ENCODE results near the gene NR1D1. TPM values are rescaled to one million over a fixed set of nuclear protein-coding genes. Genes with fewer than 3 reads are reported as not detected.

Gene NR1D1
- total RNA-seq, 1 donor from 2014 or later: 5.5 TPM

DNA sequence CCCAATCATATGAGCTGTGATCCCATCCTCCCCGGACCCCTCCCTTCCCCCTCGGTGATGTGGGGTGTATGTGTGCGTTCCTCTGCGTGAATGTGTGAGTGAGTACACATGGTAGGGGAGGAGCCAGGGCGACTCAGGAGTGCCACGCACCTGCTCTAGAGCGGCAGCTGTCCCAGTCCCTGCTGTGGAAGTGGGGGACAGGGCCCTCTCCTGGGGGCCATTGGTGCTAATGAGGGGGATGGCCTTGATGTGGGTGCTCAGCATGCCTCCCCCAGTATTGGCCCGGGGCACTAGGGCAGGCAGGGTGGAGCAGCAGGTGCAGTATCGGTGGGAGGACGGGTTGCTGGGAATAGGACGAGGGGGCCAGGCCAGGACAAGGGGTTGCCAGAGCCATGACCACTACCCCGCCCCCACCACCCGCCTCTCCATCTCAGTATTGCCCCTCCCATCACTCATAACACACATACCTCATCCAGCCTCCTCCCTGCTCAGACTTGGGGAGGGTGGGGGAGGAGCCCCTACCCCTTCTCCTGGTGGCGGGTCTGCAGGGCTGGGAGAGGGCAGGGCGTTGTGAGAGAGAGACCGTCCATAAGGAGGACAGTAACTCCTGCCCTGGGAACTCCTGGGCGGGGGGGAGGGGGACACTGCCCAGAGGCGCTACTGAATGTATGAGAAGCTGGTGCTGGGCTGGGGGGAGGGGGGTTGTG is 8.5 kb downstream of the NR1D1 start:
- Mint-ChIP-seq H3K4me1 (peaks cover 28% of the 10 kb centered on the region), H3K9me3 (no peaks in the 10 kb centered on the region), H3K4me3 (no peak overlapping the region), H3K27ac (no peak overlapping the region), H3K27me3 (no peaks in the 10 kb centered on the region), H3K36me3 (ENCODE audit: low read depth) (peaks cover 55% of the 10 kb centered on the region)
- intact Hi-C loops (cut with micrococcal nuclease): no loop called here
- POLR2A ChIA-PET: interaction anchor here (0.5 to 0.7 kb wide), 4 partner anchors 9 to 442 kb away, joined by 3 to 12 read pairs (median 6); partner anchors contain the start of gene NR1D1
- ATAC-seq (ENCODE audit: low read depth) (no peak), DNase-seq (no peak)
- CTCF ChIA-PET: interaction anchor here (0.8 kb wide), 1 partner anchor 16 kb away, joined by 3 read pairs; no protein-coding TSS in a partner anchor
- TF ChIP-seq, protein P1, sequence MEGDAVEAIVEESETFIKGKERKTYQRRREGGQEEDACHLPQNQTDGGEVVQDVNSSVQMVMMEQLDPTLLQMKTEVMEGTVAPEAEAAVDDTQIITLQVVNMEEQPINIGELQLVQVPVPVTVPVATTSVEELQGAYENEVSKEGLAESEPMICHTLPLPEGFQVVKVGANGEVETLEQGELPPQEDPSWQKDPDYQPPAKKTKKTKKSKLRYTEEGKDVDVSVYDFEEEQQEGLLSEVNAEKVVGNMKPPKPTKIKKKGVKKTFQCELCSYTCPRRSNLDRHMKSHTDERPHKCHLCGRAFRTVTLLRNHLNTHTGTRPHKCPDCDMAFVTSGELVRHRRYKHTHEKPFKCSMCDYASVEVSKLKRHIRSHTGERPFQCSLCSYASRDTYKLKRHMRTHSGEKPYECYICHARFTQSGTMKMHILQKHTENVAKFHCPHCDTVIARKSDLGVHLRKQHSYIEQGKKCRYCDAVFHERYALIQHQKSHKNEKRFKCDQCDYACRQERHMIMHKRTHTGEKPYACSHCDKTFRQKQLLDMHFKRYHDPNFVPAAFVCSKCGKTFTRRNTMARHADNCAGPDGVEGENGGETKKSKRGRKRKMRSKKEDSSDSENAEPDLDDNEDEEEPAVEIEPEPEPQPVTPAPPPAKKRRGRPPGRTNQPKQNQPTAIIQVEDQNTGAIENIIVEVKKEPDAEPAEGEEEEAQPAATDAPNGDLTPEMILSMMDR (IDR thresholded peaks at IDR 0.05): no peak

DNA sequence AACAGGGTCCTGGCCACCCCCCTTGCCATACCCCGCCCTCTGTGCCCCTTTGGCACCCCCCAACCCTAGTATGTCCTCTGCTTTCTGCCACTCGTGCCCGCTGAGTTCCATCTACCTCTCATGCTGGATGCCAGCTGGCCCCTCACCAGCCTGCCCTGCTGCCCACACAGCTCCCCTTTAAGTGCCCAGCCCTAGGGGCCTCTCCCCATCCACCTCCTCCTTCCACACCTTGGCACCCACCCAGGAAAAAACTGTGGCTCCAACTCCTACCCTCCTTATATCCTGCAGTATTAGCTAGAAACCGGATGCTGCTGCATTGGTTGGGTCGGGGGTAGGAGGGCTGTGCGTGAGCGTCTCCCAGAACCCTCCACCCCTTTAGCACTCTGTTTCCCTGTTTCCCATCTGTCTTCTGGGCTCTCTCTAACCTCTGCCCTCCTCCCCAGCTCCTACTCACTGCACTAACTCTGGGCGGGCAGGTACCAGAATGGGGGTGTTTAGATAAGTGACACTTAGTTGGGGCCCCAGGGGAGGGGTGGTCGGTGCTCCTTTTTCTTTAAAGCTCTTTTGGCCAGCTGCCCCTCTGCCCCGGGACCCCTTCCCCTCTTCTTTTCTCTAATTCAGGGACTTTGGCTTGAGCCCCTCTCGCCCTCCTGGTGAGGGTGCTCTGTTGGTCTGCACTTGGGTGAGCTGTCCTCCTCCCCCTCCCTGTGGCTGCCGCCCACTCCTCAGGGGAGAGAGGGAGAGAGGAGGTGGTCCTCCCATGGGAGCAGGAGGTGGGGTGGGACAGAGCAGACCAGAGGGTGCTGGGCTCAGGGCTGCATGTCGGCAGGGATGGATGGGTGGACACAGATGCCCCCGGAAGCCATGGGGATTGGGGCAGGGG is 9.9 kb downstream of the NR1D1 start:
- intact Hi-C loops (cut with micrococcal nuclease): no loop called here
- no peak overlapping the region for H3K27ac Mint-ChIP-seq
- H3K4me1 Mint-ChIP-seq: peaks cover 17% of the 10 kb centered on the region

DNA sequence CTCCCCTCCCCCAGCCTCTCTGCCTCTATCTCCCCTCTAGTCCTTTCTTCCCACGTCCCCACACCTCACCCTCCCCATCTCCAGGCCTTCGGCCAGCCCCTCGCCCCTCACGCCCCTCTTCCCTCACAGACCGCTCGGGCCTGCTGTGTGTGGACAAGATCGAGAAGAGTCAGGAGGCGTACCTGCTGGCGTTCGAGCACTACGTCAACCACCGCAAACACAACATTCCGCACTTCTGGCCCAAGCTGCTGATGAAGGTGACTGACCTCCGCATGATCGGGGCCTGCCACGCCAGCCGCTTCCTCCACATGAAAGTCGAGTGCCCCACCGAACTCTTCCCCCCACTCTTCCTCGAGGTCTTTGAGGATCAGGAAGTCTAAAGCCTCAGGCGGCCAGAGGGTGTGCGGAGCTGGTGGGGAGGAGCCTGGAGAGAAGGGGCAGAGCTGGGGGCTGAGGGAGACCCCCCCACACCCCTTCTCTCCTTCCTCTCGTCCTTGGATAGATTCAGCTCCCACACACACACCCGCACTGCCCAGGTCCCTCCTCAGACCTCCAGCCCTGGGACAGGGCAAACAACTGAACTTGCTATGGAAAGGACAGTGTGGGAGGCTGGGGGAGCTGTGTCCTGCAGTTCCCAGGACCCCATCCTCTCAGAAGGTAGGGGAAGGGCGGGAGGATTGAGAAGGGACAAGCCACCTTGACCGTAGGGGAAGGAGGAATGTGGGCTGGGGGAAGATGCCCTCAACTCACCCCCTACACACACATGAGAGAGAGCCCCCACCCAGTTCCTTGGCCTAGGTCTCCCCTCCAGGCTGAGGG is 11.1 kb downstream of the NR1D1 start:
- TF ChIP-seq, protein P1 (IDR thresholded peaks at IDR 0.05): no peak
- POLR2A ChIA-PET: no interaction called here
- no peak overlapping the region for H3K27ac Mint-ChIP-seq

More for the DNA sequence above, 9.9 kb downstream of the NR1D1 start:
- TF ChIP-seq, protein P1 (IDR thresholded peaks at IDR 0.05): no peak
- Mint-ChIP-seq H3K9me3 (no peaks in the 10 kb centered on the region), H3K4me3 (no peak overlapping the region), H3K36me3 (ENCODE audit: low read depth) (peaks cover 45% of the 10 kb centered on the region), H3K27me3 (no peaks in the 10 kb centered on the region)
- DNase-seq: no peak
- ChIA-PET CTCF (interaction anchor here (0.5 kb wide), 1 partner anchor 347 kb away, joined by 5 read pairs; no protein-coding TSS in a partner anchor), POLR2A (interaction anchor here (1.3 kb wide), 1 partner anchor 21 kb away, joined by 3 read pairs; no protein-coding TSS in a partner anchor)
- ATAC-seq (ENCODE audit: low read depth): no peak

DNA sequence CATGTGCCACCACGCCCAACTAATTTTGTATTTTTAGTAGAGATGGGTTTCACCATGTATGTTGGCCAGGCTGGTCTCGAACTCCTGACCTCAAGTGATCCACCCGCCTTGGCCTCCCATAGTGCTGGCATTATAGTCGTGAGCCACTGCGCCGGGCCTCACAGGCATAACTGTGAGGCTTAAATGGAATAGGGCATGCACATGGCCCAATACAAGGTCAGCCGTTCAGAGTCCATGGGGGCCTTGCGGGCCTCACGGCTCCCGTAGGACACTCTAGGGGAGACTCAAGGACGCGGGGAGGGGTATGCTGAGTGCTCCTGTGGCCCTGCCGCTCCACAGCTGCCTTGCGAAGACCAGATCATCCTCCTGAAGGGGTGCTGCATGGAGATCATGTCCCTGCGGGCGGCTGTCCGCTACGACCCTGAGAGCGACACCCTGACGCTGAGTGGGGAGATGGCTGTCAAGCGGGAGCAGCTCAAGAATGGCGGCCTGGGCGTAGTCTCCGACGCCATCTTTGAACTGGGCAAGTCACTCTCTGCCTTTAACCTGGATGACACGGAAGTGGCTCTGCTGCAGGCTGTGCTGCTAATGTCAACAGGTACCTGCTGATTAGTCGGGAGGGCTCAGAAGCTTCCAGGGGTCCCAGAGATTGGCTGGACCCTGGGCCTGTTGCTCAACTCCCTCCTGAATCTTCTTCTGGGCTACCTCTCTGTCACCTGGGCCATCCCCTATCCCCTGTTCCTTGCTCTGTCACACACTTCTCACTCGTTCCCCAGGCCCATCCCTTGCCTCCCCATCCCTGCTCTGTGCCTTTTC is 12.3 kb downstream of the NR1D1 start:
- Mint-ChIP-seq H3K27me3 (no peaks in the 10 kb centered on the region), H3K9me3 (no peaks in the 10 kb centered on the region), H3K4me1 (peaks cover 6% of the 10 kb centered on the region), H3K27ac (no peak overlapping the region), H3K36me3 (ENCODE audit: low read depth) (peaks cover 38% of the 10 kb centered on the region), H3K4me3 (no peak overlapping the region)
- ATAC-seq (ENCODE audit: low read depth): no peak
- intact Hi-C loops (cut with micrococcal nuclease): loop anchor here (2.0 kb wide), 1 partner anchor 49 kb away; no protein-coding TSS in a partner anchor
- TF ChIP-seq, protein P1 (IDR thresholded peaks at IDR 0.05): no peak
- DNase-seq: no peak
- CTCF ChIA-PET: no interaction called here
- POLR2A ChIA-PET: no interaction called here

More for the DNA sequence above, 11.1 kb downstream of the NR1D1 start:
- Mint-ChIP-seq H3K4me3 (no peak overlapping the region), H3K27me3 (no peaks in the 10 kb centered on the region), H3K36me3 (ENCODE audit: low read depth) (peaks cover 45% of the 10 kb centered on the region), H3K4me1 (peaks cover 9% of the 10 kb centered on the region), H3K9me3 (no peaks in the 10 kb centered on the region)
- DNase-seq: no peak
- CTCF ChIA-PET: no interaction called here
- intact Hi-C loops (cut with micrococcal nuclease): no loop called here
- ATAC-seq (ENCODE audit: low read depth): no peak

Data from activated B cell treated with CpG ODN at 0.5 μM for 24 hours (primary cell).